ENCODE results near the gene F7.

- no peak for TF ChIP-seq CTCF (IDR thresholded peaks at IDR 0.05; ENCODE audit: low read depth, low read length)
- TF ChIP-seq EZH2phosphoT487 (IDR thresholded peaks at IDR 0.05; ENCODE audit: low read depth) = no peak
These were observed 3.8 kb downstream of the F7 start for GRCh38 chr13:113109151-113110047.
